ENCODE measurements around the gene RIOK1.

DNA sequence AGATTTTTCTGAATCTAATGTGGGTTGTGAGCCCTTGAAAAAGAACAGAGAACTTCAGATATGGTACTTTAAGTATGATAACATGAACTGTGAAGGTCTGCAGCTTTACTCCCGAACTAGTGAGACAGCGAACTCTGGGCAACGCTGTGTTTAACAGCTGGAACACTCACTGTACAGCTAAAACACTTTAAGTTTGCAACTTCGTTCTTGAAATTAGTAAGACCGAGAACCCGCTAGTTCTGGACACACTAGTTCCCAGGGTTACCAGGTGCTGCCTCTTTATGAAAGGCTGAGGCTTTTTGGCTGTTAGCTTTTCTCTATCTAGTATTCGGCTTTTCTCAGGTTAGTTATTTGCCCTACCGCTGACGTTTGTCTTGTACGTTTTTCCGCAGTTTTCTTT lies 52.9 kb downstream of the RIOK1 start:
- TF ChIP-seq CTCF (IDR thresholded peaks at IDR 0.05): no peak
- TF ChIP-seq POLR2AphosphoS5 (IDR thresholded peaks at IDR 0.05): no peak
- no peak for TF ChIP-seq EP300 (IDR thresholded peaks at IDR 0.05)
- TF ChIP-seq POLR2A (IDR thresholded peaks at IDR 0.05): no peak
